ENCODE results near the gene ZDHHC12.

Gene ZDHHC12

GRCh38 chr9:128747241-128747640 is 23.3 kb upstream of the ZDHHC12 start:
- peaks cover 7% of the 10 kb centered on the region for H3K36me3 Mint-ChIP-seq
- CTCF ChIA-PET = no interaction called here
- H3K27ac Mint-ChIP-seq = no peak overlapping the region
- no peaks in the 10 kb centered on the region for H3K9me3 Mint-ChIP-seq
- no peak overlapping the region for H3K4me3 Mint-ChIP-seq
- no peaks in the 10 kb centered on the region for H3K27me3 Mint-ChIP-seq
- no peaks in the 10 kb centered on the region for H3K4me1 Mint-ChIP-seq
- DNase-seq = no peak

- Mint-ChIP-seq H3K4me1 (no peaks in the 10 kb centered on the region), H3K9me3 (no peaks in the 10 kb centered on the region), H3K27ac (no peak overlapping the region), H3K27me3 (no peaks in the 10 kb centered on the region), H3K36me3 (peaks cover 8% of the 10 kb centered on the region), H3K4me3 (no peak overlapping the region)
- CTCF ChIA-PET = no interaction called here
- DNase-seq = no peak
Observed at GRCh38 chr9:128743421-128743820, 19.5 kb upstream of the ZDHHC12 start.

GRCh38 chr9:128742401-128742800 is 18.5 kb upstream of the ZDHHC12 start:
- DNase-seq = no peak
- Mint-ChIP-seq H3K4me1 (no peaks in the 10 kb centered on the region), H3K27me3 (no peaks in the 10 kb centered on the region), H3K36me3 (peaks cover 10% of the 10 kb centered on the region), H3K4me3 (no peak overlapping the region), H3K27ac (no peak overlapping the region), H3K9me3 (no peaks in the 10 kb centered on the region)
- CTCF ChIA-PET = no interaction called here

- H3K36me3 Mint-ChIP-seq = peaks cover 22% of the 10 kb centered on the region
- DNase-seq = no peak
- H3K4me1 Mint-ChIP-seq = peaks cover 2% of the 10 kb centered on the region
- no peaks in the 10 kb centered on the region for H3K9me3 Mint-ChIP-seq
- no peak overlapping the region for H3K27ac Mint-ChIP-seq
- no peak overlapping the region for H3K4me3 Mint-ChIP-seq
- CTCF ChIA-PET = no interaction called here
- no peaks in the 10 kb centered on the region for H3K27me3 Mint-ChIP-seq
Observed at GRCh38 chr9:128735373-128735772, 11.4 kb upstream of the ZDHHC12 start.

DNA sequence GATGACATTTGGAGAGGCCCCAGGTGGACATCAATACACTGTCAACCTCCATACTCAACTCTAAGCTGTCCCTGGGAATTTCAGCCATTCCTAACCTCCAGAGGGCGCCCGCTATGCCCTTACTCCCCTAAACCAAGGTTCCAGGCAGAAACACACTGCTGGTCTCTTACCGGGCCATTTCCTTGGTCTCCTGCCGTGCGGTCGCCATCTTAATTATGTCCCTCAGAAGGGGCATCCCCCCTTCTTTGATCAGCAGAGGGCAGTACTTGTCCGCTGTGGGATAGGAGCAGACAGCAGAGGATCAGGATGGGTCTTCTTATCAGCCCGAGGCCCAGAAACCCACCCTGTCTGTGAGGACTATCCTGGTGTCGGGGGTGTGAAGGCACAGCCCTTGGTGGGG is 9.3 kb upstream of the ZDHHC12 start:
- Mint-ChIP-seq H3K4me3 (no peak overlapping the region), H3K27ac (no peak overlapping the region)
- CTCF ChIA-PET = interaction anchor here (0.9 kb wide), 1 partner anchor 60 kb away, joined by 3 read pairs; no protein-coding TSS in a partner anchor

GRCh38 chr9:128732576-128732975 is 8.6 kb upstream of the ZDHHC12 start:
- DNase-seq = no peak
- Mint-ChIP-seq H3K36me3 (peaks cover 18% of the 10 kb centered on the region), H3K4me3 (no peak overlapping the region), H3K9me3 (no peaks in the 10 kb centered on the region), H3K4me1 (peaks cover 9% of the 10 kb centered on the region), H3K27me3 (no peaks in the 10 kb centered on the region), H3K27ac (no peak overlapping the region)
- CTCF ChIA-PET = interaction anchor here (0.7 to 0.9 kb wide), 2 partner anchors 50 to 59 kb away, joined by 3 read pairs; no protein-coding TSS in a partner anchor

More for the DNA sequence above, 9.3 kb upstream of the ZDHHC12 start:
- no peaks in the 10 kb centered on the region for H3K9me3 Mint-ChIP-seq
- DNase-seq = peak; percentile 34
- no peaks in the 10 kb centered on the region for H3K27me3 Mint-ChIP-seq
- peaks cover 3% of the 10 kb centered on the region for H3K4me1 Mint-ChIP-seq
- peaks cover 18% of the 10 kb centered on the region for H3K36me3 Mint-ChIP-seq

GRCh38 chr9:128731691-128732090 is 7.8 kb upstream of the ZDHHC12 start:
- Mint-ChIP-seq H3K36me3 (peaks cover 19% of the 10 kb centered on the region), H3K27me3 (no peaks in the 10 kb centered on the region), H3K4me1 (peaks cover 18% of the 10 kb centered on the region), H3K27ac (no peak overlapping the region), H3K4me3 (no peak overlapping the region), H3K9me3 (no peaks in the 10 kb centered on the region)
- no peak for DNase-seq
- CTCF ChIA-PET = no interaction called here

- Mint-ChIP-seq H3K4me1 (peaks cover 21% of the 10 kb centered on the region), H3K4me3 (no peak overlapping the region), H3K36me3 (peaks cover 21% of the 10 kb centered on the region), H3K9me3 (no peaks in the 10 kb centered on the region), H3K27ac (no peak overlapping the region), H3K27me3 (no peaks in the 10 kb centered on the region)
- no peak for DNase-seq
- CTCF ChIA-PET = no interaction called here
Observed at GRCh38 chr9:128731093-128731492, 7.2 kb upstream of the ZDHHC12 start.

GRCh38 chr9:128729766-128730517 is 6.0 kb upstream of the ZDHHC12 start:
- H3K4me1 Mint-ChIP-seq = peaks cover 33% of the 10 kb centered on the region
- H3K36me3 Mint-ChIP-seq = peaks cover 17% of the 10 kb centered on the region
- H3K27me3 Mint-ChIP-seq = no peaks in the 10 kb centered on the region
- CTCF ChIA-PET = interaction anchor here (0.6 kb wide), 1 partner anchor 13 kb away, joined by 4 read pairs; no protein-coding TSS in a partner anchor
- no peak for DNase-seq
- no peak overlapping the region for H3K4me3 Mint-ChIP-seq
- H3K27ac Mint-ChIP-seq = no peak overlapping the region
- H3K9me3 Mint-ChIP-seq = no peaks in the 10 kb centered on the region

GRCh38 chr9:128729302-128729701 is 5.4 kb upstream of the ZDHHC12 start:
- Mint-ChIP-seq H3K4me3 (no peak overlapping the region), H3K27me3 (no peaks in the 10 kb centered on the region), H3K9me3 (no peaks in the 10 kb centered on the region), H3K4me1 (peaks cover 38% of the 10 kb centered on the region), H3K27ac (no peak overlapping the region), H3K36me3 (peaks cover 16% of the 10 kb centered on the region)
- CTCF ChIA-PET = no interaction called here
- DNase-seq = no peak

DNA sequence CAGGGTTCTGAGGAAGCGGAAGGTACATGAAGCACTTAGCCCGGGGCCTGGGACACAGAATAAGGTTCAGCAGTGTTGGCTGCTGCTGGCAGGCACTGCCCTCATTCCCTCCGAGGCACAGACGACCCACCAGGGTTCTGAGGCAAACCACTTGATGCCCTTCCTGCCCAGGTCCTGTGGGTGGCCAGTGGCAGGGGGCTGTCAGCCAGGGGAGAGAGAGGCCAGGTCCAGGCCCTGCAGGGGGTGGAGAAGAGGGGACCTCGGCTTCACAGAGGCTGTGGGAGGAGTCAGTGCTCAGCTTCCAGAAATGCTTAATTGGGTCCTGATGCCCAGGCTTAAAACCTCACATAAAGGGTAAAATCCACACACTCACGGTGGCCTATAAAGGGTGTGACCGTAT is 4.4 kb upstream of the ZDHHC12 start:
- Mint-ChIP-seq H3K9me3 (no peaks in the 10 kb centered on the region), H3K4me1 (peaks cover 44% of the 10 kb centered on the region), H3K4me3 (no peak overlapping the region), H3K27me3 (no peaks in the 10 kb centered on the region), H3K36me3 (peaks cover 14% of the 10 kb centered on the region), H3K27ac (no peak overlapping the region)
- CTCF ChIA-PET = no interaction called here
- no peak for DNase-seq

- Mint-ChIP-seq H3K27ac (no peak overlapping the region), H3K4me1 (peaks cover 47% of the 10 kb centered on the region), H3K4me3 (no peak overlapping the region), H3K36me3 (peaks cover 15% of the 10 kb centered on the region), H3K9me3 (no peaks in the 10 kb centered on the region), H3K27me3 (no peaks in the 10 kb centered on the region)
- DNase-seq = no peak
- CTCF ChIA-PET = no interaction called here
Observed at GRCh38 chr9:128727640-128728248, 3.8 kb upstream of the ZDHHC12 start.

- CTCF ChIA-PET = interaction anchor here (1.1 to 1.5 kb wide), 3 partner anchors 23 to 92 kb away, joined by 3 to 9 read pairs (median 5); partner anchors contain the start of gene PKN3
- H3K4me1 Mint-ChIP-seq = peaks cover 59% of the 10 kb centered on the region
- peak; percentile 68 for DNase-seq
- H3K9me3 Mint-ChIP-seq = no peaks in the 10 kb centered on the region
- peaks cover 33% of the 10 kb centered on the region for H3K36me3 Mint-ChIP-seq
- peak overlapping the region; percentile 92 for H3K27ac Mint-ChIP-seq
- peak overlapping the region; percentile 96 for H3K4me3 Mint-ChIP-seq
- H3K27me3 Mint-ChIP-seq = no peaks in the 10 kb centered on the region
Observed at GRCh38 chr9:128724744-128725211, 851 bp upstream of the ZDHHC12 start.

DNA sequence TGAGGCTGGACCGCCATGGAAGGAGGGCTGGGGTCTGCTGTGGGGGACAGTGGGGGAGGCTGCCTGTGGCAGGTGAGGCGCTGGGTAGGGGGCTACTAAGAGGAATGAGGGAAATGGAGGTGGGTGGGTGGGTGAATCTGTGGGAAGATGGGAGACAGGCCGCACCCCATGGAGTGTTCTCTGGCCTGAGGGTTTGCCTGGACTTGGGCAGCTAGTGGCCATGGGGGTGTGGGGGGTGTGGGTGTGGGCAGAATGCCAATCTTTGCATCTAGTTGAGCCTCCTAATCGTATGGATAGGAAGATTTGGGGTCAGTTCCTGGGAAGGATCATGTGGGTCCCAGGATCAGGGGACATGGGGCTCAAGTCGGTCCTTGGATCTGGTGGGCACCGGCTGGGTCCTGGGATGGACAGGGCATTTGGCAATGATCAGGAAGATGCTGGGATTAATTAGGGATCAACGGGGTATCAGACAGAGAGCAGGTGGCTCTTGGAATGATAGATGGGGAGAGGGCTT is 518 bp downstream of the ZDHHC12 start:
- Mint-ChIP-seq H3K4me3 (peak overlapping the region; percentile 96), H3K4me1 (peaks cover 59% of the 10 kb centered on the region), H3K27ac (peak overlapping the region; percentile 94), H3K36me3 (peaks cover 33% of the 10 kb centered on the region), H3K27me3 (no peaks in the 10 kb centered on the region), H3K9me3 (no peaks in the 10 kb centered on the region)
- CTCF ChIA-PET = interaction anchor here (1.1 kb wide), 1 partner anchor 90 kb away, joined by 3 read pairs; no protein-coding TSS in a partner anchor
- DNase-seq = no peak
